NCI-H2196 treated with DMSO at 0.1 percent for 48 hours (cell line): ENCODE results near the gene MBOAT7.
"Not testable (repeated sequence)": the region's sequence is repeated elsewhere in the genome, so short reads cannot be mapped to it uniquely, and the experiment has no call there.

Experiments used
- DNase-seq: peaks from one replicate; lab custom pipeline; 2025; ENCODE audit not compliant: unreplicated experiment; lab: John Stamatoyannopoulos, UW

MBOAT7 gene

DNA sequence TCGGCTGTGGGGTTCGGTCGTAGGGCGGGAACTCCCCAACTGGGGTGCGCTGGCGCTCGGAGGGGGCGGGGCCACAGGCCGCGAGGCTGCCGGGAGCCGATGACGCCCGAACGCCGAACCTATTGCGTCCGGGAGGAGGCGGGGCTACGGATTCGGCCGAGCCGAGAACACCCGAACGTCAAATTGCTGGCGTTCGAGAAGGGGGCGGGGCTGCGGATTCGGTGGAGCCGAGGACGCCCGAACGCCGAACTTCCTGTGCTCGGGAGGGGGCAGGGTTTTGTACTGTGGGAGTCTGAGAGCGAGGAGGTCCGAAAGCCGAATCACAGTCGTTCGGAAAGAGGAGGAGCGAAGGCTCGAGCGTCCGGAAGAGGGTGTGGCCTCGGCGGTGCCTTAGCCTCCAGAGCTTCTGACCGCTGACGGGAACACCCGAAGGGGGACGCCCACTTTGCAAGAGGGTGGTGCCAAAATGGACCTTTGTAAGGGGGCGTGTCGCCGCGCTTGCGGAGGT is 1.2 kb upstream of the MBOAT7 start:
- peak; percentile 99 for DNase-seq

DNA sequence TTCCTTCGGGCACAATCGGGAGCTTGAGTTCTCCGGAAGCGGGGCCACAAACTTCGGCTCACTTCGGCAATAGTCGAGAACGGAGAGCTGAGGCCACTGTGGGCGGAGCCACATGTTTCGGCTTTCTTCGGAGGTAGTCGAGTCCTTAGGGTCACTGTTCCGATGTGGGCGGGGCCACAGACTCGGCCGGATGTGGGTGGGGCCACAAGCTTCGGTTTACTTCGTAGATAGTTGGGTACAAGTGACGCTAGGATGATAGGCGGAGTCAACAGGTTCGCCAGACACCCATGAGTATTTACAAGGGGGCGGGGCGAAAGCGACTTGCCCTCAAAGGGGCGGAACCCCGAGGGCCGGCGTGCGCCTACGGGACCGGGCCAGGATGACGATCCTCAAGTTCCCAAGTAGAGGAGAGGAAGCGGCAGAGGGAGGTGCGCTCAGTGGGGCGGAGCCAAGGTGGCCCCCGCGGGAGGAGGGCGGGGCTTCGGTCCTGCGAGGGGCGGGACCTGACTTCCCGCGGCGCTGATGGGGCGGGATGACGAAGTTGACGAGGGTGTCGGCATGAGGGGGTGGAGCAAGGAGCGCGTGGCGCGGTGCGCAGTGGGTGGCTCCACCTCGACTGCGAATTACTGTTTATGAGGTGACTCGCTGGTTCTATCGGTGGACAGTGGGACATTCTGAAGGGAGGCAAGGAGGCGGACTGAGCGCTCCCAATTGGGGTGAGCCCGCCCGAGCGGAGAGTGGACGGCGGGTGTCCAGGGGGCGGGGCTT is 539 bp upstream of the MBOAT7 start:
- DNase-seq = peak; percentile 99

DNA sequence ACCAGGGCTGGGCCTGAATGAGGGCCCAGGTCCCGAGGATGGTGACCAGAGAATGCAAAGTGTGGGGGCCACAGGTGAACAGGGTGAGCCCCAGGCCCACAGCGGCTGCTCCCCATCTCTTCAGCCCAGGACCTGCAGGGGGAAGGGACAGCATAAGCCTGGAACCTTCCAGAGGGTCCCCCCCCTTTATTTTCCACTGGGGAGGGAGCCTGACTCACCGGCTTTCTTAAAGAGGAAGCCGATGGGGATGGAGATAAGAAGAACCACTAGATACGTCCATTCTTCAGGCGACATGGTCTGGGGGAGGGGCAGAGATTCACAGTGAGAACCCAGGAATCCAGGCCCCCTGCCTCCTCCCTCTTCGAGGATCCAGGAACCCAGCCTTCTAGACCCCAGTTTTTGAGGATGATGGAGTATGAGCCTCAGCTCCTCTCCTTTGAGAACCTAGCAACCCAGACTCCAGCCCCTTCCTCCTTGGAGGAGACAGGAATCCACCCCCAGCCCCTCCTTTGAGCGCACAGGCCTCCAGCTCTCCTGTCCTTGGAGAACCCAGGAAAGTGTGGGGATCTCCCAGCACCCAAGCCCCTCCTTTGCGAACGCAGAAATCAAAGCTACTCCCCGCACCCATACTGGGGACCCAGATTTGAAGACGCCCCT is 1.0 kb downstream of the MBOAT7 start:
- DNase-seq = no peak

DNA sequence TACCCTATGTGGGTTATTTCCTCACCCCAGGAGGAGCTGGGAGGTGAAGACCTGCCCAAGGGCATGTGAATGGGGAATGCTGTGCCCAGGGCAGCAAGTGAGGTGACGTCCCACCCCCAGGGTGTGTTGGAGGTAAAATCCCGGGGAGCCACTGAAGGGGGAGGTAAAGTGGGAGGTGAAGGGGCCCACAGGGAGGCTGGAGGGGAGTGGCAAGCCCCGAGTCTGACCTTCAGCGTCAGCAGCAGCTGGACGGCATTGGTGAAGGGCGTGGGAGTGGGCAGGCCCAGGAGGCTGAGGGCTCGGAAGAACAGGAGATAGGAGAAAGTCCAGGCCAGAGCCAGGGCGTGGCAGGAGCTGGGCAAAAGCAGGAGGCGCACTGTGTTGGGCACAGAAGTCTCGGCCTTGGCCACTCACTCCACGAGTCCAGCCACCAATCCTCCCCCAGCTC is 2.4 kb downstream of the MBOAT7 start:
- no peak for DNase-seq

DNA sequence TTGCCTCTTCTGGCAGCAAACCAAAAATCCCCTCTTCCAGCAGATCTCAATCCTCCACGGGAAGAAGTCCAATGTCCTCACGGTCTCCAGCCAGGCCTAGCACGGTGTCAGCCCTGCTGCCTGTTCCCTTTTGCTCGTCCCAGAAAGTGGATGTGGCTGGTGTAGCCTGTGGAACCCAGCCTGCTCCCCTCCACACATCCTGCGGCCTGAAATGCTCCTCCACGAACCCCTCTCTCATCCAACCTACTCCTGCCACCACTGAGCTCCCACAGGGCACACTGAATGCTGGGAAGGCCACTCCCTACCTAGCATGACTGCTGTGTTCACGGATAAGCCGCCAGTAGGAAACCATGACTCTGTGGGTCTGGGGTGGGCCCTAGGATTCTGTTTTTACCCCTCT is 3.0 kb downstream of the MBOAT7 start:
- no peak for DNase-seq

DNA sequence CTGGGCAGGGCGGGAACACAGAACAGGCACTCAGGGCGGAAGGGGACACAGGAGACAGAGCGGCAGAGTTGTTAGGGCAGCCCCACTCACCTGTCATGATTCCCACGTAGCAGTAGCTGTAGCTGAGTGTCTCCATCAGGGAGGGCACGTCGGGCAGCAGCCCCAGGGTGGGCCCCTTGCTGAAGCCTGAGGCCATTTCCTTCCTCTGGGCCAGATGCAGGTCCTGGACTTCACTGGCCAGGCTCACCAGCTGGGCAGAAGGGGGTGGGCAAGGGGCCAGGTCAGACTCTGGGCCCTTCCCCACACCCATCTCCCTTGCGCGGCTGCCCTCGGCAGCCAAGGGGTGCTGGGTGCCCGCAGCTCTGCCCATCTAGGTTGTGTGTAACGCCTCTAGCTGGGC is 5.9 kb downstream of the MBOAT7 start:
- no peak for DNase-seq

DNA sequence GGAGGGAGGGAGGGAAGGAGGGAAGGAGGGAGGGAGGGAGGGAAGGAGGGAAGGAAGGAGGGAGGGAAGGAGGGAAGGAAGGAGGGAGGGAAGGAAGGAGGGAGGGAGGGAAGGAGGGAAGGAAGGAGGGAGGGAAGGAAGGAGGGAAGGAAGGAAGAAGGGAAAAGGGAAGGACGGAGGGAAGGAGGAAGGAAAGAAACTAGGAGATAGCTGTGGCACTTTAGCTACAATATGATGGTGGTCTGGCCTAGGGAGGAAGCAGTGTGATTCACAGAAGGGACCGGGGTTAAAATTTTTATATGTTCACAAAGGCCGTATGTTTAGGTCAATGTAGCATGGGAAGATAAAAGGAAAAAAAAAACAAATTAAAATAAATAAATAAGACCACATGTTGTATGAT is 7.5 kb downstream of the MBOAT7 start:
- not testable (repeated sequence) for DNase-seq

DNA sequence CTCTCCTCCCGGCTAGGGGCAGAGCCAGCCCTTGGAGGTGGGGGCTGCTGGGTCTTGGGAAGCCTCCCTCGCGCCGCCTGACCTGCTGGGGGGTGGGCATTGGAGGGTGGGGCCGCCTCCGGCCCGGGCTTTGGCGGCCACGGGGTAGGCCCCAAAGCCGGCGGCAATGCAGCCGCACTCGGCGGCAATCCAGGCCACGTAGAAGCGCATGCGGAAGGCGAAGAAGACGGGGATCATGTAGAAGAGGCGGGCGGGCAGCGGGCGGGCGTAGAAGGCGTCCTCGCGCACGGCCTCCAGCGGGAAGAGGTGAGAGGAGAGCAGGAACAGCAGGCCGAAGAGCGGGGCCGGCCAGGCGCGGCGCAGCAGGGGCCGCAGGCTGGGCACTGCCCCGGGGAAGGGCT is 8.7 kb downstream of the MBOAT7 start:
- no peak for DNase-seq

DNA sequence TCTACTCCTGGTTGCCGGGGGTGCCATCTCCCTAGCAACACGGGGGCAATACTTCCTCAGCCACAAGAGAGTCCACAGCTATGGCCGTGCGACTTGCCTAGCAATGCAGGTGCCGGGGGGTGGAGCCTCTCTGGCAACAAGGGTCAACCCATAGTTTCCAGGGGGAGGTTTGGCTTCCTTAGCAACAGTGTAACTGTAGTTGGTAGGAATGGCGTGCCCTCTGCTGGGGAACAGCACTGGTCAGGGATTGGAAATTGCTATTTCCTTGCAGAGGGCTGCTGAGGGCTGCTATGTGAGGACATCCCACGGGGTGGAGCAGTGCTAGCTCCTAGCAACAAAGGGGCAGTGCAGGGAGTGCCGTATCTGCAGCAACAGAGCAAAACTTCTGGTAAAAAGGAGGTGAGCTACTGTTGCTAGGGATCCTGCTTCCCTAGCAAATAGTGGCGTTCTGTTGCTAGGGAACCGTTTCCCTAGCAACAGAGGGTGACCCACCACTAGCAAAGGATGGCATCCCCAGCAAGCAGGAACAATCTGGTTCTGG is 9.4 kb downstream of the MBOAT7 start:
- peak; percentile 98 for DNase-seq

DNA sequence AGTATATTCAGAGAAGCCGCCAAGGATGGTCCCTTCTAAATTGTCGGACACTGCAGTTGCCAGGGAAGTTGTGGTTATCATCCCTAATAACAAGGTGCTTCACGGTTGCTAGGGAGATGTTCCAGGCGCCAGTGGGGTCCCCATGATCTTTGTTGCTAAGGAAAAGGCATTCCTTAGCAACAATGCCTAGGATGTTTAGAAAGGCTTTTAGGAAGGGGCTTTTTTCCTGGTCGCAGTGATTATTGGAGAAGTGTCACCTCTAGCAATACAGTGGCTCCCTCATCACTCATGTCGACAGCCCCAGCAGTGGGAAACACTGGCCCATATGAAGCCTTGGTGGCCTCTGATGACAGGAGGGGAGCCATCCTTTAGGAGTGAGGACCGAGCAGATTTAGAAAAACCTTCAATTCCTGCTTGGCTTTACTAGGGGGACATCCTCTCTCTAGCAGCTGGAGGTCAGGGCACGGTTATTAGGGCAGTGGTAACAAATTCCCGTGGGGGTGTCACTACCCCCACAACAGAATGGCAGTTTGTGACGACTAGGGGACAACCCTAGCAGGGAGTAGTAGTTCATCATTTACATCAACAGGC is 10.0 kb downstream of the MBOAT7 start:
- no peak for DNase-seq

DNA sequence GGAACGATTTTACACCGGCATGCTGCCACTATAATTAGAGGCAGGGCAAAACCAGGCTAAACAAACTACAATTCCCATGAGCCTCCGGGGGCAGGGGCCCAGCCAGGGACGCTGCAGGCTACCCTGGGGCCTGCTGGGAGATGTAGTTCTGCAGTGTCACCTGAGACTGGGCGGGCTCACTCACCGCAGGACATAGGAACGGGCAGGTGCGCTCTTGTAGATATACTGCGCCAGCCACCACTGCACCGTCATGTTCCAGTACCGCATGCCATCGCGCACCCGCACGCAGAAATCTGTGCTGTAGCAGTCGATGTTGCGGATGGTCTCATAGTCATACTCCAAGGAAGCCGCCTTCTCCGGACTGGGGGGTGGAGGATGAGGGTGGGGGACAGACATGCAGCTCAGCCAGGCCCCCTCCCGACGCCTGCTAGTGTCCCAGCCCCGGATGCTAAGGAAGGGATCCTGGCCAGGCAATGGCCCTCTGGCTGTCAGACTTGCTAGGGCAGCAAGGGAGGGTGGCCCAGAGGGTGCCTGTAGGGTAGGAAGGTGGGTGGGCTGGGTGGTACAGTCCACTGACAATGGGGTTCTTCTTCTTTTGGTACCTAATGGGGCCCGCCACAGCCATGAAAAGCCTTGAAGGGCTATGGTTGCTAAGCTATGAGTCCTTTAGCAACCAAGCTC is 10.7 kb downstream of the MBOAT7 start:
- DNase-seq = no peak

DNA sequence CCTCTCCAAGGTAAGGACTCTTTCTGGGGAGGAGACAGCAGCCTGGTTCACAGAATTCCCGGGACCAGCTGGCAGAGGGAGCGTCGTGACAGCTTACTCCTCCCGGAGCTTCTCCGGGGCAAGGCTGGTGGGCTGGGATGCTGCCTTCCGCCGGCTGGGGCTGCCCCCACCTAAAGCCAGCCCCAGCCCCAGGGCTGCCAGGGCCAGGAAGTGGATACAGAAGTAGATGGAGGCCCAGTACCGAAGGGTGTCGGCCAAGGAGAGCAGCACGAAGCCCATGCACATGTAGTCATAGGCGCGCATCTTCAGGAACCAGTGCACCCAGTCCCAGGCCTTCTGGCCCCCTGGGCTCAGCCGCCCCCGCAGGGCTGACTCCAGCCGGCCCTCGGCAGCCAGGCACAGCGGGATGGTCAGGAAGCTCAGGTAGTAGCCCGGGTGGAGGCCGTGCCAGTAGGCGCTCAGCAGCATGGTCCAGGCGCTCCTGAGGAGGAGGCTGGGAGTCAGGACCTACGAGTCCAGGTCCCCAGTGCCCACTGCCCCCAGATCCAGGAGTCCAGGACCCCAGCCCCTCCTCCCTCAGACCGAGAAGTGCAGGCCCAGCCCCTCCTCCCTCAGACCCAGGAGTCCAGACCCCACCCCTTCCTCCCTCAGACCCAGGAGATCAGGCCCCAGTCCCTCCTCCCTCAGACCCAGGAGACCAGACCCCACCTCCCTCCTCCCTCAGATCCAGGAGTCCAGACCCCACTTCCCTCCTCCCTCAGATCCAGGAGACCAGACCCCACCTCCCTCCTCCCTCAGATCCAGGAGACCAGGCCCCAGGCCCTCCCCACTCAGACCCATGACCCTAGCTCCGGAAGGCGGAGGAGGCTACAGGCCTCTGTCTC is 15.2 kb downstream of the MBOAT7 start:
- no peak for DNase-seq

DNA sequence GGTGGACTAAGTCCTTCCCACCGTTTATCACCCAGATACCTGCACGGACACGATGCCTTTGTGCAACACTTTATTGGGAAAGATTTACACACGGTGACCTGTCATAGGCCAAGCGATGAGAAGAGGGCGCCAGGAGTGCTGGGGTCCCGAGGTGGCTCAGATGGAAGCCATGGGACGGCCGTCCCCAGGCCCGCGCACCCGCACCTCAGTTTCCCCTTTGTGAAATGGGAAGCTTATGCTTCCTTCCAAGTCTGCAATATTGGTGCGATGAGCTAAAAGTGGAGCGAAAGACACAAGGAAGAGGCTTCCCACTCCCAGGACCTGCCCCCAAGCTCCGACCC is 16.1 kb downstream of the MBOAT7 start:
- DNase-seq = no peak

DNA sequence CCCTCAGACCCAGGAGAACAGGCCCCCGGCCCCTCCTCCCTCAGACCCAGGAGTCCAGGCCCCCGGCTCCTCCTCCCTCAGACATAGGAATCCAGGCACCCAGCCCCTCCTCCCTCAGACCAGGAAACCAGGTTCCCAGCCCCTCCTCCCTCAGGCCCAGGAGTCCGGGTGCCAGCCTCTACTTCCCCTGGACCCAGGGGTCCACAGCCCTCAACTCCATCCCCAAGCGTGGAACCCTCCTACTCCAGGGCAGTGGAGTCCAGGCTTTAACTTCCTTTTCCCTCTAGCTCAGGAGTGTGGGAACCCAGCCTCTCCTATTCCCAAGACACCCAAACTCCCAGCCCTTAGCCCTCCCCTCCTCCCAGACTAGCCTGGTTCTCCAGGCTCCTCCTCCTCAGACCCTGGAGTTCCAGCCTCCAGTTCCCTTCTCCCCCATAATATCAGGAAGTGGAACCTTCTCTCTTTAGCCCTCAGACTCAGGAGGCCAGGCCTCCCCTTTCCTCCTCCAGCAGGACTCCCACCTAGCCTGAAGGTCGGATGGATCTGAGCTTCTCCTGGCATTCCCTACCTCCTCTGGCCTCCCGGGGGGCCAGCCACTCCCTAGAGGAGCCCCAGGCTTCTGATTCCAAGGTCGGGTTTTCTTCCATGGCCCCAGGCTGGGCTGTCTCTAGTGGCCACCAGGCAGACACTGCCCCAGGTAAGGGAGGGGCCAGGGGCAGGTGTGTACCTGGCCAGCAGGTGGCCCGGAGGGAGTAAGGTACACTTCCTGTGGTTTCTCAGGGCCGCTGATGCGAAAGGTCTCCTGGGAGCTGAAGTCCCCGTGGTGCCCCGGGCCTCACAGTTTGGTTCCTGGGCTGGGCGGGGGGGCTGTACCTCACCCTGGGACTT is 16.7 kb downstream of the MBOAT7 start, which contains the start of gene TMC4:
Gene TMC4 (minus strand): TSS at position 690 of the 888 bp plus-strand sequence. CDS start 43 bp downstream, at position 647.
- DNase-seq = peak; percentile 51

DNA sequence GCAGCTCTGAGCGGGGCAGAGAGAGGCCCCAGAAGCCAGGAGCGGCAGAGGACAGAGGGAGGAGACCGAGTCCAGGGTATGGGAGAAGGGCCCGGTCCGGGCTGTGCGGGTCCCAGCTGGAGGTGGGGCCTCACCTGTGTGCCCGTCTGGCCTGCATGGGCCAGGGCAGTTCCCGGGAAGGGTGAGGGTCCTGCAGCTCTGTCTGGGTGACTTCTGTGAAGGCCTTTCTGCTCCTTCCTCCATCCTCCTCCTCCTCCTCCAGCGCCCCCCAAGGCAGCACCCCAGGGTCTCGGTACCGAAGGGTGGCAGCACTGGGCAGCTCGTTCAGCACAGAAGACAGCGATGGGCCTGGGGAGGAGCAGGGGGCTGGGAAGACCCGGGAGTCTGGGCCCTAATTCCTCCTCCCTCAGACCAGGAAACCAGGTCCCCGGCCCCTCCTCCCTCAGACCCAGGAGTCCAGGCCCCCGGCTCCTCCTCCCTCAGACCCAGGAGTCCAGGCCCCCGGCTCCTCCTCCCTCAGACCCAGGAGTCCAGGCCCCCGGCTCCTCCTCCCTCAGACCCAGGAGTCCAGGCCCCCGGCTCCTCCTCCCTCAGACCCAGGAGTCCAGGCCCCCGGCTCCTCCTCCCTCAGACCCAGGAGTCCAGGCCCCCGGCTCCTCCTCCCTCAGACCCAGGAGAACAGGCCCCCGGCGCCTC is 17.5 kb downstream of the MBOAT7 start:
- DNase-seq = not testable (repeated sequence)

DNA sequence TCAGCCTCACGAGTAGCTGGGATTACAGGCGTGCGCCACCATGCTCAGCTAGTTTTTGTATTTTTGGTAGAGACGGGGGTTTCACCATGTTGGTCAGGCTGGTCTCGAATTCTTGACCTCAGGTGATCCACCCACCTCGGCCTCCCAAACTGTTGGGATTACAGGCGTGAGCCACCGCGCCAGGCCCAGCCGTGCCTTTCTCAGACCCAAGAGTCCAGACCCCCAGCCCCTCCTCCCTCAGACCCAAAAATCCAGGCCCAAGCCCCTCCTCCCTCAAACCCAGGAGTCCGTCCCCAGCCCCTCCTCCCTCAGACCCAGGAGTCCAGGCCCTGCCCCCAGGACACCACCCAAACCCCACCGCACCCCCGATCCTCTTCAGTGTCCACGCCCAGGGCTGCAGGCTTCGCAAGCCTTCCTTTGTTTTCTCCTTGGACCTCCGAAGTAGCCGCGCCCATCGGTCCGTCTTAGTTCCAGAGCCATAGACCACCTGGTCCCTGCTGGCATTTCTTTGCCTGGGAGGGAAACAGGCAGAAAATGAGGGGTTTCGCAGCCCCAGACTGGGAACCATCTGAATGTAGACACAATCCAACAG is 20.1 kb downstream of the MBOAT7 start:
- no peak for DNase-seq

DNA sequence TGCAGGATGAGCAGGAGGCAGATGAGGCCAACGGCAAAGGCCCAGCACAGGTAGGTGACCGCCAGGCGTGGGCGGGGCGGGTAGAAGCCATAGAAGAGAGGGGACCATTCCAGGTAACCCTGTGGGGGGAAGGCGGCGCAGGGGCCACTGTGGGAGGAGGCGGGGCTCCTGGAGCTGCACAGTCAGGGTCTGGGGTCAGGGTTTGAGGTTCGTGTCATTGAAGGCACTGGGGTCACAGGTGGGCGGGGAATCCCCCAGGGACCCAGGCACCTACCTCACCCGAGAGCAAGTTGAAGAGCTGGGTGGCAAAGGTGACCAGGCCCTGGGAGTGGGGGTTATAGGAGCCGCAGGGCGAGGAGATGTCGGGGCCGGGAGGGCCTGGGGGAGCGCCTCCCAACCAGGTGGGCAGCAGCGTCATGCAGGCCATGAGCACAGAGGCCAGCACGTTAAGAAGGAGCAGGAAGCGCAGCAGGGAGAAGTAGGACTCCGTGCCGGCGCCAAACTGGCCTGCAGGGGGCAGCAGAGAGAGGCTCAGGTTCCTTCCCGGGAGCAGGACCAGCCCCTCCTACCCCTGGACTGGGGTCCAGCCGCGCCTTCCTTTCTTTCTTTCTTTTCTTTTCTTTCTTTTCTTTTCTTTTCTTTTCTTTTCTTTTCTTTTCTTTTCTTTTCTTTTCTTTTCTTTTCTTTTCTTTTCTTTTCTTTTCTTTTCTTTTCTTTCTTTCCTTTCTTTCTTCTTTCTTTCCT is 21.0 kb downstream of the MBOAT7 start:
- DNase-seq = peak; percentile 67

DNA sequence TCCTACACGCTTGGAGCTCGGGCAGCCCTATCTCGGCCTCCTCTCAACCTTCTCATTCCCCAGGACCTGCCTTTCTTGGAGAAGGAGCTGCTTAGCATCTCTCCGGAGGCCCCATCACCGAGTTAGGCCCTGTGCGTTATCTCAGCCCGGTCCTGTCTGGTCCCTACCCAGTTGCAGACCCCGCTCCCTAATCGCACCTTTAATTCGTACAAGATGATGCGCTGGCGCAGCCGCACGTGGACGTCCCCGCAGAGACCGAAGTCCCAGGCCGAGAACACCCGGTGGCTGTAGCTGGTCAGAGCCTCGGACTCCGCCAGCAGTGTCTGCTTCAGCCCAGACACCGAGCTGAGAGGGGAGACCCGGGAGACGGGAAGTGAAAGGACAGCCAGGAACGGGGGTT is 24.2 kb downstream of the MBOAT7 start:
- DNase-seq = no peak
